ENCODE measurements around the gene EMX1.

- TF ChIP-seq ZNF274 (IDR thresholded peaks at IDR 0.05; ENCODE audit: low read depth, low read length) (no peak), SUZ12 (IDR thresholded peaks at IDR 0.05; ENCODE audit: extremely low read depth, insufficient read depth, insufficient read length) (no peak), YY1 (IDR thresholded peaks at IDR 0.05; ENCODE audit: insufficient read depth, insufficient read length) (no peak)
Measured at GRCh38 chr2:72915907-72916742, 1.2 kb upstream of the EMX1 start.

Data from NT2/D1 (cell line).